GDM1 (cell line): ENCODE measurements around the gene DOK3.

Experiments
- DNase-seq: peaks from one replicate; lab custom pipeline; 2025; lab: John Stamatoyannopoulos, UW

DOK3 gene

DNA sequence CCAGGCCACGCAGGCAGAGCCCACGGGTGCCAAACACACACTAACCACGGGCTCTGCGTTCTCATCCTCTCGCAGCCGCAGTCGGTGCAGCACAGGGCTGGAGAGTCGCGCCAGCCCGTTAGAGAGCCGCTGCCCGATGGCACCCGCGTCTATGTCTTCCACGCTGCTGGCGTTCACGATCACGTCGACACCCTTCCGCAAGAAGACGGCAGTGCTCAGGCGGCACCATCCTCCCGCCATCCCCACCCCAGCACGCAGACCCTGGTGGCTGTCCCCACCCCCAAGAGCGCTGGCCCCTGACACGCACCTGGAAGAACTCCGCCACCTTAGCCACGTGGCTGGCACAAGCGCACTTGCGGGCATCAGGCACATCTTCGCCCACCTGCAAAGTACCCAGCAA lies 42.2 kb downstream of the DOK3 start:
- DNase-seq, result no peak

DNA sequence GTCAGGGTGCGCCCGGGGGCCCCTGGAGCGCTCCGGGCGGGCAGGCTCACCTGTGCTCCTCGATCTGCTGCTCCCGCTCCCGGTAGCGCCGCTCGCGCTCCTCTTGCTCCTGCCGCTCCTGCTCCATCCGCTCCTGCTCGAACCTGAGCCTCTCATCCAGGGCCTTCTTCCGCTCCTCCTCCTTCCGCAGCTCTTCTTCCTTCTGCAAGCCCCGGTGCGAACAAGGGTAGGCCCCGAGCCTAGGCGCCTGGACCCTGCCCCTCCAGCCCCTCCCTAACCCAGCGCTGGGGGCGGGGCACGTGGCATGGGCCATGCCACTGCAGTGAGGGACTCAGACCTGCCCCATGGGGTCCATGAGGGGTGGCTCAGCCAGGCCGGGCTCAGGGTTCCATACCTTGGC lies 42.8 kb downstream of the DOK3 start:
- no peak for DNase-seq

DNA sequence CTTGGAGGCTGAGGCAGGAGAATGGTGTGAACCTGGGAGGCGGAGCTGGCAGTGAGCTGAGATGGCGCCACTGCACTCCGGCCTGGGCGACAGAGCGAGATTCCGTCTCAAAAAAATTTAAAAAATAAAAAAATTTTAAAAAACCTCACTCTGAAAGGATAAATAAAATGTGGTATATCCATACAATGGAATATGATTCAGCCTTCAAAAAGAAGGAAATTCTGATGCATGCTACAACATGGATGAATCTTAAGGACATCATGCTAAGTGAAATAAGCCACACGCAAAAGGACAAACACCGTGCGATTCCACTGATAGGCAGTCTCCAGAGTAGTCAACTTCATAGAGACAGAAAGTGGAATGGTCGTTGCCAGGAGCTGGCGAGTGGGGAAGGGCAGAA lies 44.6 kb downstream of the DOK3 start:
- DNase-seq, result no peak

DNA sequence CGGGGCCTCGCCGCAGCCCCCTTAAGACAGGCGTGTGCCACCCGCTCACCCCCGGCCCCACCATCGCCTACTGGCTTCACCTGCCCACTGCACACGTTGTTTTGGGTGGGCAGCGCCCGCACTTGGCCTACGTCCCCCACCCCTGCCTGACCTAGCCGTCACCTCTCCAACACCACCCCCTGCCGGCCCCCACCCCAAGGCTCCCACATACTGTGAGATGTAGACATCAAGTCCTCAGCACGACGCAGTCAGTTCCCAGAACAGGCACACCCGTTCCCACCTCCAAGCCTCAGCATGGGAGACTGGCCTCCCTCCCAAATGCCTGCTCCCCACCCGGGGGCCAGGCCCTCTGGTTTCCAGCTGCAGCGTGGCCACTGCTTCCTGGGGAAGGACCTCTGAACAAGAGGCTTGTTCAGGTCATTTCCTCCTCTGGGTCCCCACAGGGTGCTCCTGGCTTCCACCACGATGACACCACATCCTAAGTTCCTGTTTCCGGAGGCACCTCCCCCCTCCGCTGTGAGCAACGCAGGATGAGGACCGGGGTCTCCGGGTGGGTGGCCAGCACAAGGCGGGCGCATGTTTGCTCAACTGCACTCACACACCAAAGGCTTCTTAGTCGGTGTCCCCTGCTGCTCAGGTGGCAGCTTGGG lies 47.5 kb downstream of the DOK3 start:
- peak; percentile 59 for DNase-seq

DNA sequence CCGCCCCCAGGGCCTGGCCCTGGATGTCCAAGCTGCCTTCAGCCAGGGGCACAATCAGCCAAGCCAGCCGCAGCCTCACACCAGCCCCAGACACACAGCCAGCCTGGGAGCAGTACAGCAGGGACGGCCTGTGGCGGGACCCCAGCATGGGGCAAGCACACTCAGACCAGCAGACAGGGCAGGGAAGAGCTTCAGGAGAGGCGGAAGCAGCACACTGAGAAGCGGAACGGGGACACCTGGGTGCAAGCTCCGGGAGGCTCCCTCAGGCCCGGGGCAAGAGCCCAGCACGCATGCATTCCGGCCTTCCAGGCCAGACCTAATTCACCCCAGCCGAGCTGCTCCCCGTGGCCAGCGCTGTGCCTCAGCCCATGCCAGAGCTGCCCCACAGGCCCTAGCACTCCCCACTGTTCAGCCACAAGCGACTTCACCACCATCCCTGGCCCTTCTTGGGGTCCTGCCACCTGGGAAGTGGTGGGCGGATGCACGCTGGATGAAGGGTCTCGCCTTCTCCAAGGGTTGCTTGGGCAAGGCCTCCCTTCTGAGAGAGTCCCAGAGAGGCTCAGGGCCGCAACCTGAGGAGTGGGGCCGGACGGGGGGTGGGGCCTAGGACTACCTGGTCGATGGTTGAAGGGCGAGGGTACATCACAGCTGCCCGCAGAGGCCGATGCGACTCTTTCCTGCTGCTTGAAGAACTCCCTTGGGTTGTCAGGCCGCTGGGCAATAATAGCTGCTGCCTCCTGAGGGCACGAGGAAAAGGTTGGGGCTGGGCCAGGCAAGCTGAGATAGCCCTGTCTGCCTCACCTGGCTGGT lies 49.6 kb downstream of the DOK3 start:
- DNase-seq, result no peak

DNA sequence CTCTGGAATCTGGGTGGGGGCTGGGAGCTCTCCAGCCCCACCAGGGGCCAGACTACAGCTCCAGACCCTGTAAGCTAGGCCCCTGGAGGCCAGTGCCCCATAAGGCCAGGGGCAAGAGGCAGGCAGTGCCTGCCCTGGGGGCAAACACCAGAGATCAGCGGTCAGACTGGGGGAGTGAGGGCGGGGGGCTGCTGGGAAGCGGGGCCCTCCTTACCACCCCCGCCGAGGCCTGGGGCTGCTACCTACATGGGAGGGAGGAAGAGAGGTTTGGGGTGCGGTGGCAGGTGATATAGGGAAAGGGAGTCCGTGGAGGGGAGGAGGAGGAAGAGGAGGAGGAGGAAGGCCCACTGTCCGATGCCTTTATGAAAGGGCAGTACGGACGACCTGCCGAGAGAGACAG lies 50.3 kb downstream of the DOK3 start:
- DNase-seq, result no peak

DNA sequence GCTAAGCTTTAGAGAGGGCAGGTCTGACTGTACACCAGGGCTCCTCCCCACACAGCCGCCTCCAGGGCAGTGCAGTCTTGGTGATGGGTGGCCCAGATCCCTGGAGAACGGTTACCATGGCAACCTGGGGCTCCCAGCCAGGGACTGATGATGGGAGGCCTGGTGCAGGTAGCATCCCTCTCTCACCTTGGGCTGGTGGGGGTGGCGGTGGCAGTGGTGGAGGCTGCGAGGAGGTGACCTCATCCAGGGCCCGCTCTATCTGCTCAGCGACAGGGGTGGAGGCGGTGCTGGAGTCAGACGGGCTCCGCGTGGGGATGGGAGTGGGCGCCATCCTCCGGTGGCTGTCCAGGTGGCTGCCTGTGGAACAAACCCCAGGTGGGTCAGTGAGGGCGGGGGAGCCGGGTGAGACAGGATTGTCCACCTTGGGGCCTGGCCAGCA lies 50.7 kb downstream of the DOK3 start:
- DNase-seq, result no peak

DNA sequence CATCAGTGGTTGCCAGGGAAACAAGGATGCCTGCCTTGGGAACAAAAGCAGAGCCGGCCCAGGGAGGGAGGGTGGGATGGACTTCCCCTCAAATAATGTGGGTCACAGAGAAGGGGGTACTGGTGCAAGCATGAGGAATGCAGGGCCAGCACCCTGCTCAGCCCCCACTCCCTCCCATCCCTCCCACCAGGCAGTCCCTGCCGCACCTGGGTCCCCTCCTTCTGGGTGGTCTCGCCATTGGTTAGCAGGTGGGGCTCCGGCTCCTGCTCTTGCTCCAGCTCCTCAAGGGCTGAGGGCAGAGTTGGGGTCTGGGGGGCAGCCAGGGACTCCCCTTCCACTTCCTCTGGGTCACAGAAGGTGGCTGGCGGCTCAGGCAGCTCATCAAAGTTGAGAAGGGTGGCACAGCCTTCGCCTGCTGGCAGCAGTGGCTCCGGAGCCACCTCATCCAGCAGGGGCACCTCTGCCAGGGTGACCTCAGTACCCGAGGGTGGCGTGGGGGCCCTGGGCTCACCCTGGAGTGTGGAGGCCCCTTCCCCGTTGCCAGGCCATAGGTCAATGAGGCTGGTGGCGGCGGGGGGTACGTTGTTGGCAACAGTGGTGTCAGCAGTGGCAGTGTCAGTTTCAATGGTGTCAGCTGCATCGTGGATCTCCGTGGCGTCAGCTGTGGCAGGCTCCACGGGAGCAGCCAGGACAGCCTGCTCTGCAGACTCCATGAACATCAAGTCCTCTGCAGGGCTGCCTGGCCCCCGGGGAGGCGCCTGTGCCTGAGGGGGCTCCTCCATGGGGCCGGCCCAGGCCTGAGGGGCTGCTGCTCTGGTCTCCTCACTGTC lies 51.6 kb downstream of the DOK3 start:
- DNase-seq, result no peak

DNA sequence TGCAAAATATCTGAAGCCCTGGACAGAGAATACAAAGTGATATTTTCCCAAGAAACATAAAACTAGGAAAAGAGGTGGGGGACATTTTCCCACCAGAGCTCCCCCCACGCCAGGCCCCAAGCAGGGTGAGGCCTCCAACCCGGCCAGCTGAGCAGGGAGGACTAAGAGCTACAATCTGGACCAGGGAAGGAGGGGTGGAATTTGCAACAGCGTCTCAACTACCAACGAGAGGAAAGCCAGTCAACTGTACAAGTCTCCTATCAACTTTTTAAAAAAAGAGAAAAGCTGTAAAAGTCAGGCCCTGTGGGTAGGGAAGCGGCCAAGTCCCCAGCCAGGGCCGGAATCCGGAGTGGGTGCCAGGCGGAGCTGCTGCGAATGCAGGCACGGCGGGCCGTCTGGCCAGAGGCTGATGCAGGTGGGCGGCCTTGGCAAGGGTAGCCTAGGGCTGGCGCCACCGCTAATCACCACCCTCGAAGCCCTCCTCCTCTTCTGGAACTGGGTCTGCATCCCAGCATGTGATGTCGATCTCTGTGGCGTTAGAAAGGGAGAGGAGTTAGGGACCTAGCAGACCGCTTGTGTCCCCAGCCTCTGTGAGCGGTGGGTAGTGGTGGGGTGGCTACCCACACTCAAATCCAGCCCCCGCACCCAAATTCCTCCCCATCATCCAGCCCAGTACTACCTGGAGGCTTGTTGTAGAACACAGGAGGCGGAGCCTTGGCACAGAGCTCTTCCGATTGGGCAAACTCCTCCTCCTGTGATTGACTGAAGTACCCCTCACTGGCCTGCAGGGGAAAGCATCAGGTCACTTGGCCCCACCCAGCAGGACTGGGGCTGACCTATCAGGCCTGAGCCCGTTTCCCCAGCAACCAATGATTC lies 52.4 kb downstream of the DOK3 start:
- DNase-seq, result peak; percentile 70

DNA sequence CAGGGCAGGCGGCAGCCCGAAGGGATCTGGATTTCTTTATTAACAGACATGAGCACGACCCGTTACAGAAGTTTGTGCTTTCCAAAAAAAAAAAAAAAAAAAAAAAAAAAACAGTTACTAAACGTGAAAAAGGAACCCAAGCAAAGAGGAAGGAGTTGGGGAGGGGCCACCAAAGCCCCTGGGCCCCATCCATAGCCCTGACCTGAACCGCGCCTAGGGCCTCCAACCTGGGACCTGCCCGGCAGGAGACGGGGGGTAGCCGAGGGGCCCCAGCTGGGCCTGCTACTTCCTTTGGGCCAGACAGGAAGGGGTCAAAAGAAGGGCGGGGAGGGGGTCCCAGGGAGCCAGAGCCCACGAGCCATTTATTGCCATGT lies 53.0 kb downstream of the DOK3 start:
- no peak for DNase-seq

DNA sequence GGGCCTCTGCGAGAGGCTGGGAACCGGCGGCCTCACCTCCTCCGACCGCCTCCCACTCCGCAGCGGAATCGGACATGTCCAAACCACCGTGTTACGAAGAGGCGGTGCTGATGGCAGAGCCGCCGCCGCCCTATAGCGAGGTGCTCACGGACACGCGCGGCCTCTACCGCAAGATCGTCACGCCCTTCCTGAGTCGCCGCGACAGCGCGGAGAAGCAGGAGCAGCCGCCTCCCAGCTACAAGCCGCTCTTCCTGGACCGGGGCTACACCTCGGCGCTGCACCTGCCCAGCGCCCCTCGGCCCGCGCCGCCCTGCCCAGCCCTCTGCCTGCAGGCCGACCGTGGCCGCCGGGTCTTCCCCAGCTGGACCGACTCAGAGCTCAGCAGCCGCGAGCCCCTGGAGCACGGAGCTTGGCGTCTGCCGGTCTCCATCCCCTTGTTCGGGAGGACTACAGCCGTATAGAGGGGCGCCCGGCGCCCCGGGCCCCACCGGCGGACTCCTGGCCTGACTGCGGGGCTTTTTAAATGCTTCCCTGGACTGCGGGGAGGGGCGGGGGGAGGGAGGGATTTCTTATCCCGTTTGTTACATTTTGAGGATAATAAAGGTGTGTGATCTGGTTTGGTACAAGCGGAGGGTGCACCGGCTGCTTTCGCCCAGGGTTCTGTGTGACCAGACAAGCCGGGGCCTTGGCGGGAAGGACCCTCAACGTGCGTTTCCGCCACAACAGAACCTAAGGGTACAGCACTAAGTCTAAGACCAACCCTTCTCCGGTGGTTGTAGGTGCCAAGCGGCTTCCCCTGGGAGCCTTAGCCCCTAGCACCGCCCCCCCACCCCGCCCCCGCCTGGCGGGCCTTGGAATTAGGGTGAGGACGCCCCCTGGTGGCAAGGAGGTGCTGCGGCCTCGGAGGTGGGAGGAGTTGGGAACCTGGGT lies 53.7 kb downstream of the DOK3 start:
- DNase-seq, result peak; percentile 75

DNA sequence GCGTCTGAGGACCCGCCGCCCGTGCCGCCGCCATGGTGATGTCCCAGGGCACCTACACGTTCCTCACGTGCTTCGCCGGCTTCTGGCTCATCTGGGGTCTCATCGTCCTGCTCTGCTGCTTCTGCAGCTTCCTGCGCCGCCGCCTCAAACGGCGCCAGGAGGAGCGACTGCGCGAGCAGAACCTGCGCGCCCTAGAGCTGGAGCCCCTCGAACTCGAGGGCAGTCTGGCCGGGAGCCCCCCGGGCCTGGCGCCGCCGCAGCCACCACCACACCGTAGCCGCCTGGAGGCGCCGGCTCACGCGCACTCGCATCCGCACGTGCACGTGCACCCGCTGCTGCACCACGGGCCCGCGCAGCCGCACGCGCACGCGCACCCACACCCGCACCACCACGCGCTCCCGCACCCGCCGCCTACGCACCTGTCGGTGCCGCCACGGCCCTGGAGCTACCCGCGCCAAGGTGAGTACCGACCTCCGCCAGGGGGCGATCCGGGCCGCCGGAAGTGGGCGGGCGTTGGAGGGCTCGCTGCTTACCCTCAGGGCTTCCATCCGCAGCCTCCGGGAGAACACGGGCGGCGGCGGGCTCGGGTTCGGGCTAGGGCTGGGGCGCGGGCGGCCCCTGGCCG lies 54.5 kb downstream of the DOK3 start:
- DNase-seq, result peak; percentile 77

DNA sequence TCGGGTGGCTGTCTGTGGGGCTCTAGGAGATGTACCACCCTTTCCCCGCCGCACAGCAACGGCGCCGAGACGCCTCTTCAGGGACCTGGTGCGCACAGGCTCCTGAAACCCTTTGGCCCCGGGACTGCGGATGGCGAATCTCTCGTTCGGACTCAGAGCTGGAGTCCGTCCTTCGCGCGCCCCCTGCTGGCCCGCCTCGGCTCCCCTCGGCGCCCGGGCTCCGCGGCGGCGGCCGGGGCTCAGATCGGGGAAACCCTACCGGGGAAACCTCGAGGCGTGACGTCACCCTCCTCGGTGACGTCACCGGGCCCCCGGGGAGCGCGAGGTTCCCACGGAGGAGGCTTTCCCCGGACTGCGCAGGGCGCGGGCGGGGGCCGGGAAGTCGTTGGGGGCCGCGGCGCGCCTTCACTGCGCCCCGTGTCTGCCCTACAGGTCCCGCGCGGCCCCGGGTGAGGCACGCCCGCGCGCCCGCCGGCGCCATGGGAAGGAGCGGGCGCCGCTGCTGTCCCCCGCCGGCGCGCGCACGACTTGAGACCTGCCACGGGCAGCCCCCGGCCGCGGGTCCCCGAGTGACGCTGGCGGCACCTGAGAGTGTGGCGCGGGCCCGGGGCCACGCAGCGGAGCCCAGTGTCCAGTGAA lies 55.1 kb downstream of the DOK3 start:
- DNase-seq, result peak; percentile 88

DNA sequence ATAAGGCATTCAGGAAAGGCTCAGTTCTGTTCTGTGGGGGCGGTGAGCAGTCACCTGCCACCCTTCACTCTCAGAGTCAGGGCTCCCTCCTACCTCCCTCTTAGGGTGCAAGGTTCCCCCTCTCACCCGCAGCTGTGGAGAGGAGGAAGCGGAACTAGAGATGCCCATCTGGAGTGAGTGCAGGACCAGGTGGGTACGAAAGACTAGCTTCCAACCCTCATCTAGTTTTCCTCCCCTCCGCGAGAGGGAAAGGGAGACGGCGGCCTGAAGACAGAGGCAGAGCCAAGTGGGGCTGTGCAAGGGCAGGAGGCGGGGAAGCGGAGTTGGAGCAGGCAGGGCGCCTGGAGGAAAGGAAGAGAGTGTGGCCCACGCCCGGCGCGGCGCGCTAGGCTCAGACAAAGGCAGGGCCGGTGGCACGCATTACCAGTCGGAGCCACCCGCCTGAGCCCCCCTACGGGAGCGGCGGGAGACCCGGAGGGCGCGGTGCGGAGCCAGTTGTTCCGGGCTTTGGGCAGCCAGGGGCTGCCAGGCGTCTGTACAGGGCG lies 55.7 kb downstream of the DOK3 start:
- no peak for DNase-seq

DNA sequence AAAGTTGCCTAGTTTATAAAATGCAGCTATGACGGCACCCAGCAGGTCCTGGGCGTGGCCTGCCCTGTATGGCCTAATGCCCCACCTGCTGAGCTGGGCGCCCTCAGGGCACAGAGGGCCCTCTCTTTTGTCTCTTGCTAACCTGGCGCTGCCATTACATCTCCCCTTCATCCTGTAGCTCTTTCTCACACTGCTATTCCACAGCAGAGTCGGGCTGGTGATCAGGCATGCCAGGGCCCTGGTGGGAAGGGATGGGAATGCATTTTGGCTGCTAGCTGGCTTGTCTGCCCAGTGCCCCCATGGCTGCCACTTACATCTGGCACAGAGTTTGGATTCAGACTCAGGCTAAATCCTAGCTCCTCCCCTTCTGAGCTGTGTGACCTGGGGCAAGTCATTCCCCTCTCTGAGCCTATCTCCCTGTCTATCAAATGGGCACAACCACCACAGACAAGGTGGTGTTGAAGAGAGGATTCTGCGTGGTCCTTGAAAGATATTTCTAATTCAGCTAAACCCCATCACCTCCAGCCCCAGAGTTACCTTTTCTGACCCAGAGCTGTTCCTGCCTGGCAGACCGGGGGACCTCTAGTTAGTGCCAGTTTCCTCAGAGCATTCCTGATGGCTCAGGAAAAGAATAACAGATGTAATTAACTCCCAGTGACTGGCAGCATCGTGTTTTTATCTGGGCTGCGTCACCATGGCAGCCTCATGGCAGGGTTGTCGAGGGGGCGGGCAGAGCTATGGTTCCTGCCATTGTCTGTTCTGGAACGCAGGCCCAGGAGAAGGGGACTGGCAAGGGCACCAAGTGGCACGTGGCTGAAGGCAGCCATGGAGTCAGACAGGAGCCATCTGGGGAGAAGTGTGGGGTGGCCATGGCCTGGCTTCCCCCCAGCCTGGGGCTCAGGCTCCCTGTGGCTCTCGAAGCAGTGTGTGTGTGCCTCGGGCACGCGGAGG lies 56.7 kb downstream of the DOK3 start:
- no peak for DNase-seq
